Measurements from ENCODE around the gene CES3. TPM values are rescaled to one million over a fixed set of nuclear protein-coding genes. Genes with fewer than 3 reads are reported as not detected.

The CES3 gene
- total RNA-seq, 1 donor from 2014 or later = not detected

- Histone ChIP-seq H3K36me3 (no peaks in the 10 kb centered on the region), H3K27ac (no peak overlapping the region), H3K4me3 (no peak overlapping the region), H3K4me1 (peaks cover 0 to 7% of the 10 kb centered on the region in 2 donors), H3K27me3 (no peaks in the 10 kb centered on the region), H3K9me3 (no peaks in the 10 kb centered on the region)
- TF ChIP-seq CTCF (IDR thresholded peaks at IDR 0.05) = no peak
- intact Hi-C loops (cut with DNase I) = loop anchor here (5.0 kb wide), 1 partner anchor 132 kb away; the partner anchor contains the start of gene PHAF1
- no peak for DNase-seq (ENCODE audit: low spot score in 2 of 2)
Observed at GRCh38 chr16:66975302-66975893, 14.3 kb downstream of the CES3 start.

GRCh38 chr16:66976746-66977145 is 15.7 kb downstream of the CES3 start:
- Histone ChIP-seq H3K27me3 (no peaks in the 10 kb centered on the region), H3K9me3 (no peaks in the 10 kb centered on the region), H3K36me3 (no peaks in the 10 kb centered on the region), H3K4me1 (peaks cover 0 to 7% of the 10 kb centered on the region in 2 donors), H3K27ac (no peak overlapping the region), H3K4me3 (no peak overlapping the region)
- TF ChIP-seq CTCF (IDR thresholded peaks at IDR 0.05) = no peak
- DNase-seq (ENCODE audit: low spot score in 2 of 2) = no peak
- intact Hi-C loops (cut with DNase I) = loop anchor here (1.0 to 5.0 kb wide), 3 partner anchors 131 to 209 kb away; partner anchors contain the start of gene PHAF1

- intact Hi-C loops (cut with DNase I) = loop anchor here (1.0 to 5.0 kb wide), 5 partner anchors 37 to 208 kb away; partner anchors contain the start of genes CBFB and PHAF1
- DNase-seq (ENCODE audit: low spot score in 2 of 2) = peak; percentile 35 to 92
- peak; percentile 95 to 99 (median 97) for TF ChIP-seq CTCF (IDR thresholded peaks at IDR 0.05)
- Histone ChIP-seq H3K4me1 (peaks cover 0 to 7% of the 10 kb centered on the region in 2 donors), H3K4me3 (no peak overlapping the region), H3K36me3 (no peaks in the 10 kb centered on the region), H3K27me3 (no peaks in the 10 kb centered on the region), H3K27ac (no peak overlapping the region), H3K9me3 (no peaks in the 10 kb centered on the region)
Observed at GRCh38 chr16:66977341-66978113, 16.5 kb downstream of the CES3 start.

- Histone ChIP-seq H3K36me3 (no peaks in the 10 kb centered on the region), H3K9me3 (no peaks in the 10 kb centered on the region), H3K27ac (peak overlapping the region in 1 of 2 donors; percentile 1), H3K4me3 (no peak overlapping the region), H3K4me1 (peaks cover 0 to 7% of the 10 kb centered on the region in 2 donors), H3K27me3 (no peaks in the 10 kb centered on the region)
- DNase-seq (ENCODE audit: low spot score in 2 of 2) = peak in 1 of 2 donors; percentile 85
- TF ChIP-seq CTCF (IDR thresholded peaks at IDR 0.05) = no peak
- intact Hi-C loops (cut with DNase I) = loop anchor here (2.0 to 5.0 kb wide), 3 partner anchors 36 to 128 kb away; partner anchors contain the start of genes CBFB and PHAF1
Observed at GRCh38 chr16:66979011-66979717, 18.1 kb downstream of the CES3 start.

- Histone ChIP-seq H3K4me3 (no peak overlapping the region), H3K27me3 (no peaks in the 10 kb centered on the region), H3K36me3 (no peaks in the 10 kb centered on the region), H3K4me1 (peaks cover 0 to 7% of the 10 kb centered on the region in 2 donors), H3K27ac (no peak overlapping the region), H3K9me3 (no peaks in the 10 kb centered on the region)
- intact Hi-C loops (cut with DNase I) = no loop called here
- TF ChIP-seq CTCF (IDR thresholded peaks at IDR 0.05) = no peak
- DNase-seq (ENCODE audit: low spot score in 2 of 2) = no peak
Observed at GRCh38 chr16:66983033-66983432, 22.0 kb downstream of the CES3 start.

Measured in ascending aorta (tissue), 2 donors.